H1 (cell line): ENCODE measurements around the gene KLHL10. TPM values are rescaled to one million over a fixed set of nuclear protein-coding genes. Genes with fewer than 3 reads are reported as not detected.

Experiments
- CHD2 ChIP-seq: IDR thresholded peaks from 2 replicates; pipeline ENCODE4 v1.6.1; 2012; ENCODE audit warnings: low read length, improper control_type of control experiment
- RAD21 ChIP-seq, 2 experiments: IDR thresholded peaks in 1 of 2; conservative IDR thresholded peaks in 1 of 2; 2 replicates each; pipeline ENCODE4 v1.6.1; 2011; ENCODE audit warnings: low read depth in 2 of 2, low read length in 2 of 2, improper control_type of control experiment in 1 of 2, inconsistent platforms in 1 of 2, mild to moderate bottlenecking in 1 of 2, moderate library complexity in 1 of 2
- polyA plus RNA-seq, 7 experiments: library from polyadenylated mRNA; depleted of rRNA in 3 of 7; stranded (reverse) in 5 of 7; unstranded in 2 of 7; fragments of >200 nt in 5 of 7; fragments of 200-250 nt in 2 of 7; gene quantifications; 1 replicate in 5 of 7; 2 replicates in 1 of 7; 4 replicates in 1 of 7; pipeline versions ENCODE4 v1.2.1 to v1.2.3, GENCODE V29; 2011 to 2013; ENCODE audit warnings: missing spikeins in 2 of 7, mixed read lengths in 2 of 7
- total RNA-seq: library from RNA; stranded (reverse); fragmentation: NEBNext Ultra II Directional; extraction: Animal tissue kit (Norgen Biotek cat#: 25700); gene quantifications from 2 replicates; pipeline ENCODE4 v1.2.1, GENCODE V29; 2021
- TF ChIP-seq, protein P1 (sequence below): IDR thresholded peaks from 2 replicates; pipeline ENCODE4 v1.6.1; 2012; ENCODE audit warnings: low read length, inconsistent platforms
- TF ChIP-seq, protein P2 (sequence below): IDR thresholded peaks from 2 replicates; pipeline ENCODE4 v1.6.1; 2012; ENCODE audit warnings: inconsistent platforms

KLHL10 gene
- total and polyA plus RNA-seq, 2 of the 8 experiments (the other 6 are each of a cell fraction or from before 2014, with no cell fraction given): 0.19 to 0.26 TPM

DNA sequence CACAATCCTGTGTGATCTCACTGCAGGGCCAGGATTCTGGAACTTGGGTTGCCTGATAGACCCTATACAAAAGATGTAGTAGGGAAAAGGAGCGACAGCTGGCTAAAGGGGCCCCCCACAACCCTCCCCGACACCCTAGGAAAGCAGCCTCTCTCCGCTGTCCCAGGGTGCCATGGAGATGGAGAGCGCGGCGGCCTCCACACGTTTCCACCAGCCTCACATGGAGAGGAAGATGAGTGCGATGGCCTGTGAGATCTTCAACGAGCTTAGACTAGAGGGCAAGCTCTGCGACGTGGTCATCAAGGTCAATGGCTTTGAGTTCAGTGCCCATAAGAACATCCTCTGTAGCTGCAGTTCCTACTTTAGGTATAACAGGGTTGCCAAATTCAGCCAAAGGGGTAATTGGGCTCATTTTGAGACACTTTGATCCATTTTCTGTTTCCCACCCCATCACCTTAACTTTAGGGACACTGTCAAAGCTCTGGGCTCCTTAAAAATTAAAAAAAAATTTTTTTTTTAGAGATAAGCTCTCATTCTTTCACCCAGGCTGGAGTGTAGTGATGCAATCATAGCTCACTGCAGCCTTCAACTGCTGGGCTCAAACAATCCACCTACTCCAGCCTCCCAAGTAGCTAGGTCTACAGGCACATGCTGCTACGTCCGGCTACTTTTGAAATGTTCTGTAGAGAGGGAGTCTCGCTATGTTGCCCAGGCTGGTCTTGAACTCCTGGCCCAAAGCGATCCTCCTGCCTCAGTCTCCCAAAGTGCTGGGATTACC, at the start of gene KLHL10 (continued):
- TF ChIP-seq, protein P1, sequence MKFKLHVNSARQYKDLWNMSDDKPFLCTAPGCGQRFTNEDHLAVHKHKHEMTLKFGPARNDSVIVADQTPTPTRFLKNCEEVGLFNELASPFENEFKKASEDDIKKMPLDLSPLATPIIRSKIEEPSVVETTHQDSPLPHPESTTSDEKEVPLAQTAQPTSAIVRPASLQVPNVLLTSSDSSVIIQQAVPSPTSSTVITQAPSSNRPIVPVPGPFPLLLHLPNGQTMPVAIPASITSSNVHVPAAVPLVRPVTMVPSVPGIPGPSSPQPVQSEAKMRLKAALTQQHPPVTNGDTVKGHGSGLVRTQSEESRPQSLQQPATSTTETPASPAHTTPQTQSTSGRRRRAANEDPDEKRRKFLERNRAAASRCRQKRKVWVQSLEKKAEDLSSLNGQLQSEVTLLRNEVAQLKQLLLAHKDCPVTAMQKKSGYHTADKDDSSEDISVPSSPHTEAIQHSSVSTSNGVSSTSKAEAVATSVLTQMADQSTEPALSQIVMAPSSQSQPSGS: no peak
- TF ChIP-seq, protein P2, sequence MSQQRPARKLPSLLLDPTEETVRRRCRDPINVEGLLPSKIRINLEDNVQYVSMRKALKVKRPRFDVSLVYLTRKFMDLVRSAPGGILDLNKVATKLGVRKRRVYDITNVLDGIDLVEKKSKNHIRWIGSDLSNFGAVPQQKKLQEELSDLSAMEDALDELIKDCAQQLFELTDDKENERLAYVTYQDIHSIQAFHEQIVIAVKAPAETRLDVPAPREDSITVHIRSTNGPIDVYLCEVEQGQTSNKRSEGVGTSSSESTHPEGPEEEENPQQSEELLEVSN: no peak
- no peak for TF ChIP-seq RAD21 (IDR thresholded peaks at IDR 0.05 in 1 of 2, conservative IDR thresholded peaks at IDR 0.05 in 1 of 2; ENCODE audit: low read depth in 2 of 2, low read length in 2 of 2)
- TF ChIP-seq CHD2: no peak
- TF ChIP-seq, all 59 proteins: peak for 0
